Naive B cell (primary cell): Measurements from ENCODE around the gene KERA. TPM values are rescaled to one million over a fixed set of nuclear protein-coding genes. Genes with fewer than 3 reads are reported as not detected.

Source experiments
- ATAC-seq, 2 donors: fragments of 150-1000 bp; cut with Tn5 transposase; 2 replicates each; pipeline ENCODE4 v1.10.0; 2021; ENCODE audit warnings: low read depth in 2 of 2, mild to moderate bottlenecking in 2 of 2, moderate library complexity in 2 of 2
- DNase-seq: peaks from one replicate; pipeline ENCODE4 v3.0.0; 2022
- H3K27ac Mint-ChIP-seq, 6 donors: one replicate each; pipeline ENCODE4 v1.8.0; 2020 to 2022; ENCODE audit warnings: mild to moderate bottlenecking in 6 of 6, mixed read lengths in 6 of 6, moderate library complexity in 5 of 6, inconsistent platforms in 2 of 6
- H3K27me3 Mint-ChIP-seq, 3 donors: one replicate each; pipeline ENCODE4 v1.8.0; 2021 to 2022; ENCODE audit warnings: mixed read lengths in 3 of 3, mild to moderate bottlenecking in 1 of 3
- H3K36me3 Mint-ChIP-seq, 2 donors: one replicate each; pipeline ENCODE4 v1.8.0; 2020 to 2022; ENCODE audit warnings: mixed read lengths in 2 of 2, inconsistent platforms in 1 of 2, mild to moderate bottlenecking in 1 of 2
- H3K4me1 Mint-ChIP-seq, 3 donors: one replicate each; pipeline ENCODE4 v1.8.0; 2020 to 2022; ENCODE audit warnings: mixed read lengths in 3 of 3, inconsistent platforms in 1 of 3, mild to moderate bottlenecking in 1 of 3, moderate library complexity in 1 of 3
- H3K4me3 Mint-ChIP-seq, 8 donors: one replicate each; pipeline ENCODE4 v1.8.0; 2020 to 2022; ENCODE audit warnings: mild to moderate bottlenecking in 8 of 8, mixed read lengths in 8 of 8, moderate library complexity in 8 of 8, inconsistent platforms in 2 of 8
- H3K9me3 Mint-ChIP-seq, 7 donors: one replicate each; pipeline ENCODE4 v1.8.0; 2020 to 2022; ENCODE audit warnings: mixed read lengths in 7 of 7, mild to moderate bottlenecking in 5 of 7, inconsistent platforms in 2 of 7, moderate library complexity in 1 of 7
- polyA plus RNA-seq, 6 donors: library from polyadenylated mRNA; unstranded; fragments of 300-500 nt; fragmentation: Illumina TruSeq; gene quantifications; one replicate each; pipeline ENCODE4 v1.2.3, GENCODE V29; 2021; ENCODE audit warnings: low read depth in 6 of 6

The KERA gene
- polyA plus RNA-seq, 6 donors from 2014 or later: not detected

- no peak overlapping the region for H3K4me3 Mint-ChIP-seq
Observed at GRCh38 chr12:91017511-91018263, 40.1 kb downstream of the KERA start.

GRCh38 chr12:91017043-91017442 lies 40.8 kb downstream of the KERA start:
- H3K36me3 Mint-ChIP-seq: no peaks in the 10 kb centered on the region
- peaks cover 0 to 9% (median 8%) of the 10 kb centered on the region in 3 donors for H3K27me3 Mint-ChIP-seq
- H3K9me3 Mint-ChIP-seq: peaks cover 0 to 10% (median 2%) of the 10 kb centered on the region in 7 donors
- ATAC-seq: no peak
- H3K4me3 Mint-ChIP-seq: no peak overlapping the region
- DNase-seq: no peak
- no peak overlapping the region for H3K27ac Mint-ChIP-seq
- H3K4me1 Mint-ChIP-seq: no peaks in the 10 kb centered on the region

More at GRCh38 chr12:91017511-91018263, 40.1 kb downstream of the KERA start:
- DNase-seq: no peak
- Mint-ChIP-seq H3K27ac (no peak overlapping the region), H3K36me3 (no peaks in the 10 kb centered on the region), H3K27me3 (peaks cover 0 to 9% (median 8%) of the 10 kb centered on the region in 3 donors), H3K4me1 (no peaks in the 10 kb centered on the region), H3K9me3 (peaks cover 0 to 10% (median 2%) of the 10 kb centered on the region in 7 donors)
- ATAC-seq: no peak

- DNase-seq (no peak), ATAC-seq (no peak)
- H3K27ac Mint-ChIP-seq: no peak overlapping the region
- peaks cover 0 to 4% (median 0%) of the 10 kb centered on the region in 7 donors for H3K9me3 Mint-ChIP-seq
- H3K27me3 Mint-ChIP-seq: peaks cover 0 to 16% (median 8%) of the 10 kb centered on the region in 3 donors
- no peak overlapping the region for H3K4me3 Mint-ChIP-seq
- no peaks in the 10 kb centered on the region for H3K4me1 Mint-ChIP-seq
- no peaks in the 10 kb centered on the region for H3K36me3 Mint-ChIP-seq
Observed at GRCh38 chr12:91009319-91009950, 48.4 kb downstream of the KERA start.

GRCh38 chr12:91007531-91008290 lies 50.1 kb downstream of the KERA start:
- no peaks in the 10 kb centered on the region for H3K4me1 Mint-ChIP-seq
- H3K36me3 Mint-ChIP-seq: no peaks in the 10 kb centered on the region
- DNase-seq (no peak), ATAC-seq (no peak)
- H3K4me3 Mint-ChIP-seq: no peak overlapping the region
- H3K27me3 Mint-ChIP-seq: peaks cover 0 to 8% (median 0%) of the 10 kb centered on the region in 3 donors
- peaks cover 0 to 4% (median 0%) of the 10 kb centered on the region in 7 donors for H3K9me3 Mint-ChIP-seq
- no peak overlapping the region for H3K27ac Mint-ChIP-seq

GRCh38 chr12:91004872-91005271 lies 53.0 kb downstream of the KERA start, which contains the start of gene EPYC:
Gene EPYC, minus strand, starts transcription at chr12:91004972. Its CDS starts 2,407 bp downstream, at chr12:91002565.
- no peak within 1 kb of the TSS for H3K27ac Mint-ChIP-seq
- H3K36me3 Mint-ChIP-seq: no peaks in the 10 kb centered on the region
- no peaks in the 10 kb centered on the region for H3K27me3 Mint-ChIP-seq
- ATAC-seq: no peak
- no peak within 1 kb of the TSS for H3K4me3 Mint-ChIP-seq
- no peaks in the 10 kb centered on the region for H3K4me1 Mint-ChIP-seq
- no peaks in the 10 kb centered on the region for H3K9me3 Mint-ChIP-seq
- DNase-seq: no peak

GRCh38 chr12:91003737-91004136 lies 54.1 kb downstream of the KERA start:
- no peaks in the 10 kb centered on the region for H3K9me3 Mint-ChIP-seq
- H3K36me3 Mint-ChIP-seq: no peaks in the 10 kb centered on the region
- no peaks in the 10 kb centered on the region for H3K4me1 Mint-ChIP-seq
- ATAC-seq (no peak), DNase-seq (no peak)
- no peak overlapping the region for H3K27ac Mint-ChIP-seq
- H3K4me3 Mint-ChIP-seq: no peak overlapping the region
- H3K27me3 Mint-ChIP-seq: no peaks in the 10 kb centered on the region

GRCh38 chr12:91001306-91001705 lies 56.5 kb downstream of the KERA start:
- no peak for DNase-seq
- Mint-ChIP-seq H3K4me1 (no peaks in the 10 kb centered on the region), H3K36me3 (no peaks in the 10 kb centered on the region), H3K9me3 (no peaks in the 10 kb centered on the region), H3K27ac (no peak overlapping the region), H3K4me3 (no peak overlapping the region), H3K27me3 (no peaks in the 10 kb centered on the region)
- ATAC-seq: no peak

Other genes with a start within 250 kb of the KERA start
- not detected for gene CCER1, start 102.8 kb downstream of the KERA start, polyA plus RNA-seq
- gene EPYC, start 53.1 kb downstream of the KERA start, polyA plus RNA-seq: not detected
- not detected for gene LUM, start 53.5 kb upstream of the KERA start, polyA plus RNA-seq
- not detected for gene DCN, start 124.8 kb upstream of the KERA start, polyA plus RNA-seq